Loucy (cell line): ENCODE measurements around the gene MTHFD2L.

Source experiments
- EZH2phosphoT487 ChIP-seq: fragments of 200-600 bp; IDR thresholded peaks from 2 replicates; pipeline ENCODE4 v1.6.1; 2018; ENCODE audit warnings: antibody characterized with exemption, mild to moderate bottlenecking, moderate library complexity, borderline replicate concordance
- TF ChIP-seq, protein P1 (sequence below): fragments of 200-600 bp; sonication (generic); conservative IDR thresholded peaks from 2 replicates; pipeline ENCODE4 v1.5.1; 2014; ENCODE audit warnings: mild to moderate bottlenecking, antibody characterized with exemption, low read length

DNA sequence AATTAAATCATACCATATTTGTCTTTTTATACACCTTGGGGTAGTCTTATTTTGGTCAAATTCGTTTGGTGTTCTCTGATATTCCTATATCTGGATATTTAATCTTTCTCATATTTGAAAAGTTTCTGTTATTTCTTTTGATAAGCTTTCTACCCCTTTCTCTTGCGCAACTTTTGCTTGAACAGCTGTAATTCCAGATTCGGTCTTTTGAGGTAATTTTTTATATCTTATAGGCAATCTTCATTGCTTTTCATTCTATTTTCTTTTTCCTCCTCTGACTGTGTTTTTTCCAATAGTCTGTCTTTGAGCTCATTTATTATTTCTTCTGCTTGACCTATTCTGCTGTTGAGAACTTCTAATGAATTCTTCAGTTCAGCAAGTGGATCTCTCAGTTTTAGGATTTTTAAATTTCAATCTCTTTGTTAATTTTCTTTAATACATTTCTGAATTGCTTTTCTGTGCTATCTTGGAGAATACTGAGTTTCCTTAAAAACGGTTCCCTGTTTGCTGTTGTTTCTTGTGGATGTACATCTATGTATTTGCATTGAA, 11.3 kb upstream of the MTHFD2L start:
- TF ChIP-seq, protein P1, sequence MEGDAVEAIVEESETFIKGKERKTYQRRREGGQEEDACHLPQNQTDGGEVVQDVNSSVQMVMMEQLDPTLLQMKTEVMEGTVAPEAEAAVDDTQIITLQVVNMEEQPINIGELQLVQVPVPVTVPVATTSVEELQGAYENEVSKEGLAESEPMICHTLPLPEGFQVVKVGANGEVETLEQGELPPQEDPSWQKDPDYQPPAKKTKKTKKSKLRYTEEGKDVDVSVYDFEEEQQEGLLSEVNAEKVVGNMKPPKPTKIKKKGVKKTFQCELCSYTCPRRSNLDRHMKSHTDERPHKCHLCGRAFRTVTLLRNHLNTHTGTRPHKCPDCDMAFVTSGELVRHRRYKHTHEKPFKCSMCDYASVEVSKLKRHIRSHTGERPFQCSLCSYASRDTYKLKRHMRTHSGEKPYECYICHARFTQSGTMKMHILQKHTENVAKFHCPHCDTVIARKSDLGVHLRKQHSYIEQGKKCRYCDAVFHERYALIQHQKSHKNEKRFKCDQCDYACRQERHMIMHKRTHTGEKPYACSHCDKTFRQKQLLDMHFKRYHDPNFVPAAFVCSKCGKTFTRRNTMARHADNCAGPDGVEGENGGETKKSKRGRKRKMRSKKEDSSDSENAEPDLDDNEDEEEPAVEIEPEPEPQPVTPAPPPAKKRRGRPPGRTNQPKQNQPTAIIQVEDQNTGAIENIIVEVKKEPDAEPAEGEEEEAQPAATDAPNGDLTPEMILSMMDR = no peak
- no peak for TF ChIP-seq EZH2phosphoT487
